Caco-2 (cell line): ENCODE data around the gene CMSS1. TPM values are rescaled to one million over a fixed set of nuclear protein-coding genes. Genes with fewer than 3 reads are reported as not detected.

ENCODE experiments used
- BruUV-seq: library from RNA; stranded (reverse); fragments of 400-500 nt; replicated peaks from 2 replicates; lab custom pipeline; 2021; lab: Mats Ljungman, UMichigan
- CTCF ChIA-PET: fragments of 300-600 bp; sonication (Branson Sonifier 250); formaldehyde crosslinking; loops from one replicate; lab custom pipeline; 2022; ENCODE audit warnings: antibody characterized with exemption; lab: Charles Lee
- POLR2A ChIA-PET: fragments of 300-600 bp; sonication (Branson Sonifier 250); formaldehyde crosslinking; loops from one replicate; lab custom pipeline; 2022; ENCODE audit warnings: antibody characterized with exemption; lab: Charles Lee
- DNase-seq, 2 experiments: peaks; one replicate each; pipeline versions ENCODE4 v3.0.0 to v3.0.0-alpha.2; 2020 to 2022
- H3K27me3 ChIP-seq: replicated peaks from 2 replicates; pipeline ENCODE4 v1.6.0; 2011; ENCODE audit warnings: low read length; ENCODE audit not compliant: control insufficient read depth, insufficient read depth
- H3K36me3 ChIP-seq: 2 replicates; pipeline ENCODE4 v1.5.1; 2011; ENCODE audit warnings: low read length; ENCODE audit not compliant: control insufficient read depth, insufficient read depth
- H3K4me1 ChIP-seq: fragments of 250-450 bp; sonication (Bioruptor Pico); 2 replicates; pipeline ENCODE4 v1.5.1; 2020; ENCODE audit warnings: mild to moderate bottlenecking
- H3K4me3 ChIP-seq: 2 replicates; pipeline ENCODE4 v1.5.1; 2011; ENCODE audit warnings: low read depth, mild to moderate bottlenecking, control low read depth, low read length
- H3K9me3 ChIP-seq: fragments of 250-450 bp; sonication (Bioruptor Pico); 2 replicates; pipeline ENCODE4 v1.5.1; 2020; ENCODE audit warnings: mild to moderate bottlenecking, moderate library complexity
- H3K27ac Mint-ChIP-seq: one replicate; pipeline ENCODE4 v1.8.0; 2022; ENCODE audit warnings: mixed read lengths; ENCODE audit not compliant: unreplicated experiment
- H3K27me3 Mint-ChIP-seq: one replicate; pipeline ENCODE4 v1.8.0; 2022; ENCODE audit warnings: mixed read lengths; ENCODE audit not compliant: insufficient read depth, unreplicated experiment
- H3K36me3 Mint-ChIP-seq: one replicate; pipeline ENCODE4 v1.8.0; 2022; ENCODE audit warnings: mild to moderate bottlenecking, mixed read lengths; ENCODE audit not compliant: insufficient read depth, unreplicated experiment
- H3K4me1 Mint-ChIP-seq: one replicate; pipeline ENCODE4 v1.8.0; 2022; ENCODE audit warnings: low read depth, mixed read lengths; ENCODE audit not compliant: unreplicated experiment
- H3K4me3 Mint-ChIP-seq: one replicate; pipeline ENCODE4 v1.8.0; 2022; ENCODE audit warnings: mild to moderate bottlenecking, moderate library complexity, mixed read lengths; ENCODE audit not compliant: unreplicated experiment
- H3K9me3 Mint-ChIP-seq: one replicate; pipeline ENCODE4 v1.8.0; 2022; ENCODE audit warnings: mixed read lengths; ENCODE audit not compliant: unreplicated experiment
- CTCF ChIP-seq, 2 experiments: fragments of 200-600 bp in 1 of 2; IDR thresholded peaks; 1 replicate in 1 of 2; 2 replicates in 1 of 2; pipeline versions ENCODE4 v1.5.1 to v1.8.0; 2011 to 2022; ENCODE audit warnings: antibody characterized with exemption in 1 of 2, control low read depth in 1 of 2, inconsistent platforms in 1 of 2, low read depth in 1 of 2, low read length in 1 of 2, mild to moderate bottlenecking in 1 of 2, moderate library complexity in 1 of 2; ENCODE audit not compliant: insufficient read depth in 1 of 2, severe bottlenecking in 1 of 2, unreplicated experiment in 1 of 2
- intact Hi-C: fragments of 100-400 bp; cut with micrococcal nuclease; formaldehyde crosslinking; loops from one replicate; pipeline ENCODE4 v1.10.0; 2022; ENCODE audit not compliant: unreplicated experiment
- total RNA-seq: library from RNA; stranded (reverse); gene quantifications from 2 replicates; pipeline ENCODE4 v1.2.3, GENCODE V29; 2022

CMSS1 gene
- total RNA-seq, 1 experiment from 2014 or later: 54.4 TPM

- peaks cover 3% of the 10 kb centered on the region for H3K36me3 ChIP-seq
- no TSS peak for BruUV-seq
- H3K36me3 Mint-ChIP-seq: peaks cover 74% of the 10 kb centered on the region
- ChIA-PET POLR2A (no interaction called here), CTCF (no interaction called here)
- DNase-seq: no peak
- H3K4me3 Mint-ChIP-seq: no peak overlapping the region
- no peaks in the 10 kb centered on the region for H3K27me3 Mint-ChIP-seq
- no peak for TF ChIP-seq CTCF (IDR thresholded peaks at IDR 0.05; ENCODE audit: insufficient read depth in 1 of 2, low read depth in 1 of 2, low read length in 1 of 2, severe bottlenecking in 1 of 2, unreplicated experiment in 1 of 2)
- H3K9me3 ChIP-seq: no peaks in the 10 kb centered on the region
- H3K4me1 Mint-ChIP-seq: peaks cover 18% of the 10 kb centered on the region
- H3K27ac Mint-ChIP-seq: no peak overlapping the region
- no peaks in the 10 kb centered on the region for H3K27me3 ChIP-seq
- H3K4me3 ChIP-seq: no peak overlapping the region
- intact Hi-C loops: no loop called here
- peaks cover 9% of the 10 kb centered on the region for H3K9me3 Mint-ChIP-seq
- H3K4me1 ChIP-seq: no peaks in the 10 kb centered on the region
Measured at GRCh38 chr3:99863588-99863987, 45.9 kb downstream of the CMSS1 start.

GRCh38 chr3:99864289-99864688, 46.6 kb downstream of the CMSS1 start:
- Histone ChIP-seq H3K4me1 (no peaks in the 10 kb centered on the region), H3K4me3 (no peak overlapping the region), H3K27me3 (no peaks in the 10 kb centered on the region), H3K36me3 (peaks cover 3% of the 10 kb centered on the region), H3K9me3 (no peaks in the 10 kb centered on the region)
- Mint-ChIP-seq H3K27me3 (no peaks in the 10 kb centered on the region), H3K9me3 (peaks cover 9% of the 10 kb centered on the region), H3K4me3 (no peak overlapping the region), H3K36me3 (peaks cover 74% of the 10 kb centered on the region), H3K4me1 (peaks cover 18% of the 10 kb centered on the region), H3K27ac (no peak overlapping the region)
- intact Hi-C loops: no loop called here
- ChIA-PET POLR2A (no interaction called here), CTCF (no interaction called here)
- DNase-seq: no peak
- no TSS peak for BruUV-seq
- no peak for TF ChIP-seq CTCF (IDR thresholded peaks at IDR 0.05; ENCODE audit: insufficient read depth in 1 of 2, low read depth in 1 of 2, low read length in 1 of 2, severe bottlenecking in 1 of 2, unreplicated experiment in 1 of 2)

DNA sequence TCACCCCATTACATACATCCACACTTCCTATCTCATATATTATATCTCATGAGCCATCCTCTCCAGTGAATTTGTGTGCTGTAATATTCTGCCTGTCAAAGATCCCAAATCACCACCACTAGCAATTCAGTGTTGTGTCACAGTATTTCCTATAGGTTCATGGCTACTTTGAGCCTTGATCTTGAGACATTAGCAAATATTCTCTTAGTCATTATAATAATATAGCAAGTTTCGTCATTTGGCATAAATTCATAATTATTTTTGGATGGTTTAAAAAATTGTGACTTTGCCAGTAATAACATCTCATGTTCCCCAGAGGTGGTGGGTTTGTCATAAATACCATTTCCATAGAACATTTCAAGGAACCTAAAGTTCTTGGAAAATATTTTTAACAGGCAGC, 47.7 kb downstream of the CMSS1 start:
- Mint-ChIP-seq H3K27ac (no peak overlapping the region), H3K27me3 (no peaks in the 10 kb centered on the region), H3K9me3 (peaks cover 9% of the 10 kb centered on the region), H3K36me3 (peaks cover 71% of the 10 kb centered on the region), H3K4me3 (no peak overlapping the region), H3K4me1 (peaks cover 18% of the 10 kb centered on the region)
- H3K27me3 ChIP-seq: no peaks in the 10 kb centered on the region
- TF ChIP-seq CTCF (IDR thresholded peaks at IDR 0.05; ENCODE audit: insufficient read depth in 1 of 2, low read depth in 1 of 2, low read length in 1 of 2, severe bottlenecking in 1 of 2, unreplicated experiment in 1 of 2): no peak
- DNase-seq: no peak
- CTCF ChIA-PET: no interaction called here
- POLR2A ChIA-PET: no interaction called here
- H3K9me3 ChIP-seq: no peaks in the 10 kb centered on the region
- H3K4me1 ChIP-seq: no peaks in the 10 kb centered on the region
- BruUV-seq: no TSS peak
- no peak overlapping the region for H3K4me3 ChIP-seq
- H3K36me3 ChIP-seq: peaks cover 3% of the 10 kb centered on the region
- intact Hi-C loops: no loop called here
